RWPE2 (cell line): ENCODE measurements around the gene ARHGAP31.
"Not testable (repeated sequence)": the region's sequence is repeated elsewhere in the genome, so short reads cannot be mapped to it uniquely, and the experiment has no call there.

ENCODE experiments used
- ATAC-seq: fragments of 200-7000 bp; cut with Tn5 transposase; 3 replicates; pipeline ENCODE4 v1.9.1; 2021; ENCODE audit warnings: low read depth
- DNase-seq: peaks from one replicate; pipeline ENCODE4 v3.0.0-alpha.2; 2020; ENCODE audit warnings: low spot score
- H3K27ac ChIP-seq: fragments of 450-650 bp; 2 replicates; pipeline ENCODE4 v1.5.1; 2017; ENCODE audit warnings: mild to moderate bottlenecking; ENCODE audit not compliant: poor library complexity, severe bottlenecking
- H3K27me3 ChIP-seq: fragments of 250-450 bp; sonication (Bioruptor Pico); 2 replicates; pipeline ENCODE4 v1.5.1; 2021; ENCODE audit warnings: mild to moderate bottlenecking, moderate library complexity; ENCODE audit not compliant: insufficient read depth, poor library complexity, severe bottlenecking
- H3K36me3 ChIP-seq: fragments of 250-450 bp; sonication (Bioruptor Pico); 2 replicates; pipeline ENCODE4 v1.5.1; 2020; ENCODE audit warnings: low read depth, mild to moderate bottlenecking, moderate library complexity
- H3K4me1 ChIP-seq: fragments of 250-450 bp; sonication (Bioruptor Pico); 2 replicates; pipeline ENCODE4 v1.5.1; 2021; ENCODE audit warnings: mild to moderate bottlenecking, moderate library complexity; ENCODE audit not compliant: insufficient read depth, poor library complexity, severe bottlenecking
- H3K4me3 ChIP-seq: fragments of 250-450 bp; sonication (Bioruptor Pico); 2 replicates; pipeline ENCODE4 v1.5.1; 2021; ENCODE audit warnings: mild to moderate bottlenecking, moderate library complexity; ENCODE audit not compliant: severe bottlenecking
- H3K9me3 ChIP-seq: fragments of 250-450 bp; sonication (Bioruptor Pico); 2 replicates; pipeline ENCODE4 v1.5.1; 2021; ENCODE audit warnings: mild to moderate bottlenecking, moderate library complexity; ENCODE audit not compliant: severe bottlenecking
- CTCF ChIP-seq: fragments of 450-650 bp; IDR thresholded peaks from one replicate; pipeline ENCODE4 v1.5.1; 2017; ENCODE audit warnings: mild to moderate bottlenecking, moderate library complexity; ENCODE audit not compliant: poor library complexity, severe bottlenecking

The ARHGAP31 gene

DNA sequence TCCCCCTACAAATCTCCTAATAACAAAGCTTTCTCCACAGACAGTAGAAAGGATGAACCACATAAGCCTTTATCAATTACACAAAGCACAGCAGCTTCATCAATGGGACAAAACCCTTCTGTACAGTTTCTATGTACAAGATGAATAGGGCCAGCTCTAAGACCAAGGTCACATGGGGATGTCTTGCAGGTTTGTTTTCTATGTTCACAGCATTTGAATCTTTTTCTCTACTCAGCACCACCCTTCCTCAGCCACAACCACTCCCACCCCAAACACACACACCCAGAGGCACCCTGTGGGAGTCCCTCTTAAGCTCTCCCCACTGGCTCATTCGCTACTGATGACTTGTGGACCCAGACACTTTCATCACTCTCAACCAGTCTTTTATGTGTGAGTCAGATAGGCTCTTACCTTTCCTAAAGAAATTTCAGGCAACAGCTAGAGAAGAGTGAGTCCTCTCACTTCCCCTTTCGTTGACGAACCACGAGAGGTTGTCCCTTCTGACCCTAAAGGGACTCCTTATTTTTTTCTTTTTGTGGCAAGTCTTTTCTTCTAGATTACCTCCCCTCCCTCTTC is 57.9 kb downstream of the ARHGAP31 start:
- ATAC-seq (no peak), DNase-seq (no peak)
- no peak overlapping the region for H3K27ac ChIP-seq

DNA sequence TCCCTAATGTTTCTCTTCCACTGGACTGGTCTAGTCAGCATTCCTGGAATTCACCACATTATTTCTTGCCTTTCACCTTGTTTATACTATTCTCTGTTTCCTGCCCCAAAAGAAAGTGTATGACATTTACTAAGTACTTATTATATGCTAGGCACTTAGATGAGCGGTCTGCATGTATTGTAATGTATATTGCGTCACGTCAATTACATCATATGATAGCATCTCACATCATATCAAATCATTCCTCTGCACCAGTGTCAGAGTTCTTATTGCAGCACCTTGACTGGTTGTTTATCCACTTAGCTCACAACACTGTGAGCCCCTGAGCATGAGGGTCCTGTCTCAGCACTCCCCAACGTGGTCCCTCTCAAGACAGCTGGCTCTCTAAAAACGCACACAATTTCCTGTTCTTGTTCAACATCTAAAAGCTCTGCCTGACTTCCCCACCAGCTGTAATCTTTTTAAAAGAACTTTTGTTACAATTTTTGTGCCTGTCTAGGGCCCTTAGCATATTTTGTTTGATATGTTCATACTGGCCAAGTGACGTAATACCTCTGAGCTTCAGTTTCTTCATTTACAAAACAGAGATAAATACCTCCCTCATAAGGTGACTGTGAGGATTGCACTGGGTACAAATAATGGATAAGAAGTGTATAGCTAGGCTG is 58.8 kb downstream of the ARHGAP31 start:
- Histone ChIP-seq H3K27me3 (no peaks in the 10 kb centered on the region), H3K27ac (no peak overlapping the region), H3K4me1 (no peaks in the 10 kb centered on the region), H3K4me3 (no peak overlapping the region), H3K36me3 (no peaks in the 10 kb centered on the region), H3K9me3 (no peaks in the 10 kb centered on the region)
- DNase-seq = no peak
- TF ChIP-seq CTCF = peak; percentile 19
- ATAC-seq = no peak

More for the DNA sequence above, 57.9 kb downstream of the ARHGAP31 start:
- no peaks in the 10 kb centered on the region for H3K9me3 ChIP-seq
- H3K4me1 ChIP-seq = no peaks in the 10 kb centered on the region
- no peak overlapping the region for H3K4me3 ChIP-seq
- TF ChIP-seq CTCF = no peak
- H3K36me3 ChIP-seq = no peaks in the 10 kb centered on the region
- no peaks in the 10 kb centered on the region for H3K27me3 ChIP-seq

DNA sequence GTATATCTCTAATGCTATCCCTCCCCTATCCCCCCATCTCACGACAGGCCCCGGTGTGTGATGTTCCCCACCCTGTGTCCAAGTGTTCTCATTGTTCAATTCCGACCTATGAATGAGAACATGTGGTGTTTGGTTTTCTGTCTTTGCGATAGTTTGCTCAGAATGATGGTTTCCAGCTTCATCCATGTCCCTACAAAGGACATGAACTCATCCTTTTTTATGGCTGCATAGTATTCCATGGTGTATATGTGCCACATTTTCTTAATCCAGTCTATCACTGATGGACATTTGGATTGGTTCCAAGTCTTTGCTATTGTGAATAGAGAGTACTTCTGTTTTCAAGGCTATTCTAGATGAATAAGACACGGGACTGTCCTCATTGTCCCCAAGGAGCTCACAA is 61.4 kb downstream of the ARHGAP31 start:
- H3K4me1 ChIP-seq, H3K4me3 ChIP-seq, ATAC-seq, H3K27me3 ChIP-seq, H3K9me3 ChIP-seq, H3K27ac ChIP-seq, DNase-seq, H3K36me3 ChIP-seq: not testable (repeated sequence)

DNA sequence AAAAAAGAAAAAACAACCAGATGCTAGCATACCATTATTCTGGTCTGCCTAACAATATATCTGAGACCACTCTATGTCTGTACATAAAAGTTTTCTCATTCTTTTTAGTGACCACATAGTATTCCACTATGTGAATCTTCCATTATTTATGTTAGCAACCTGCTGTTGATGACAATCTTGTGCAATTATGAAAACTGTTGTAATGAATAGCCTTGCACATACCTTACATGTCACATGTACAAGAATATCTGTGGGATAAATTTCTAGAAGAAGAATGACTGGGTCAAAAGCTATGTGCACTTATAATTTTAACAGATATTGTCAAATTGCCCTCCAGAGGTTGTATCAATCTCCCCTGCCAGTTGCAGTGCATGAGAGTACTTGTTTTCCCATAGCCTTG is 62.5 kb downstream of the ARHGAP31 start:
- Histone ChIP-seq H3K4me1 (no peaks in the 10 kb centered on the region), H3K27me3 (peaks cover 2% of the 10 kb centered on the region), H3K36me3 (no peaks in the 10 kb centered on the region), H3K9me3 (no peaks in the 10 kb centered on the region), H3K27ac (no peak overlapping the region), H3K4me3 (no peak overlapping the region)
- ATAC-seq (no peak), DNase-seq (no peak)
- TF ChIP-seq CTCF = no peak

DNA sequence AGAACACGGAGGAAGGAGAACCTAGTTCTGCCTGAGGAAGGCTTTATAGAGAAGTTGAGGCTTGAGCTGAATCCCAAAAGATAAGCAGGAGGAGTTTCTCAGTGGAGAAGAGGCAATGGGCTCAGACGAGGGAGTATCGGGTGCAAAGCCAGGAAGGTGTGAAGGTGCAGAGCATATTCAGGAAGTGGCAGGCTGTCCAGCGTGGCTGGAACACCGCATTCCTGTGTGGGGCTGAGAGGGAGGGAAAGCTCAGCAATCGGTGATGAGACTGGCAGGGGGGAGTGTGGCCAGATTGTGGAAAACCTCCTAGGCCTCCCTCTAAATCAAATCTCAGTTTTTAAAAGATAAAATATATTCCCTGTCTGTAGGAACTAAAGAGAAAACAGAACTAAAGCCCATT is 63.0 kb downstream of the ARHGAP31 start:
- H3K4me3 ChIP-seq = no peak overlapping the region
- peaks cover 2% of the 10 kb centered on the region for H3K27me3 ChIP-seq
- TF ChIP-seq CTCF = no peak
- DNase-seq (no peak), ATAC-seq (peak; percentile 56)
- H3K4me1 ChIP-seq = no peaks in the 10 kb centered on the region
- no peaks in the 10 kb centered on the region for H3K9me3 ChIP-seq
- H3K27ac ChIP-seq = no peak overlapping the region
- H3K36me3 ChIP-seq = no peaks in the 10 kb centered on the region
